ENCODE data around the gene DCPS. TPM values are rescaled to one million over a fixed set of nuclear protein-coding genes. Genes with fewer than 3 reads are reported as not detected.

Gene DCPS
- polyA plus RNA-seq, 1 of the 3 experiments (the other 2 are of a cell fraction), result 48.1 TPM

DNA sequence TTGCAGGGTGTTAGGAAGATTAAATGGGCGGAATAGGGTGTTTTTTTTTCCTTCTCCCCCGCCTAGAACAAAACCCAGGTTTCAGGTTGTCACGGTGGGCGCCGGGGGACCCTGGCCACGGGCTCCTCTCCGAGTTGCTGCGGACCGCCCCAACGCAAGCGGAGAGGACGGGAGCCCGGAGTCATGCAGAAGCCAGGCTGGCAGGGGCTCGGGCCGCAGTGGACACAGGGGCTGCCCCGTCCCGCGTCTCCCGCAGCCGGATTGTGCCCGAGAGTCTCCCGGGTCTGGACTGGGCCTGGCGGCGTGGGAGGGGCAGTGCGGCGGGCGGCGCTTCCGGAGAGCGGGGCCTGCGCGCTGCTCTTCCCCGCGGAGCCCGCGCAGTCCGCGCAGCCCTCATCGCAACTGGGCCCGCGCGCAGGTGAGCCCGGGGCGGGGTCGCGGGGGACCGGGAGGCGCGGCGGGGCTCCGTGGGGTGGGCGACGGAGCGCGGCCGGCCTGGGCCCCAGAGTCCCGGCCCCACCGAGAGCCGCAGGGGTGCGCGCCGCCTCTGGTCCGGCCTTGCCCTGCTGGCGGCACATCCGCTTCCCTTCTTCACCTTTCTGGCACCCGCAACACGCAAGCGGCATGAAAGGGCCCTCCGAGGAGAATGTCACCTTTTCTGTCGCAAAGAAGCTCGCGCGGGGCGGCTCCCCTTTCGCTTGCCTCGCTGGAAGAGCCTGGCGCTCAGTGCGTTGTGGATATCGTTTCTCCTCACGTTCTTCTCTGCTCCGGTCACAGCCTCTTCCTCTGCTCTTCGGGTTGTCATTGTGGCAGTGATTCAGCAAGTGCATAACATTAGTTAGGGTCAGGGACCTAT lies 20.9 kb upstream of the DCPS start, which contains the start of gene TIRAP:
TIRAP (plus strand) TSS at position 358 of the 856 bp plus-strand sequence. CDS start 7,802 bp downstream, outside the sequence.
- peaks cover 32% of the 10 kb centered on the region for H3K79me2 ChIP-seq (ENCODE audit: insufficient read depth)
- peaks cover 17% of the 10 kb centered on the region for H3F3A ChIP-seq (replicated peaks; ENCODE audit: insufficient read depth)
- H3K9ac ChIP-seq, result peak within 1 kb of the TSS; percentile 86
- 0 out of 2 replicates have a peak, but pooled peaks have one; percentile 29 for TF ChIP-seq MAX (IDR thresholded peaks at IDR 0.05; ENCODE audit: low read depth)
- TF ChIP-seq GABPA (IDR thresholded peaks at IDR 0.05; ENCODE audit: low read depth), result peak; percentile 43; the same call in 1 of the 2 replicates
- TF ChIP-seq CHD2 (IDR thresholded peaks at IDR 0.05; ENCODE audit: low read length, partially characterized antibody), result no peak
- TF ChIP-seq NRF1 (IDR thresholded peaks at IDR 0.05; ENCODE audit: low read depth, low read length), result peak; percentile 45; the same call in 1 of the 2 replicates
- TF ChIP-seq MEF2A (IDR thresholded peaks at IDR 0.05; ENCODE audit: borderline replicate concordance, low read depth), result no peak
- no peak for TF ChIP-seq TEAD4 (IDR thresholded peaks at IDR 0.05; ENCODE audit: borderline replicate concordance, insufficient read depth)
- no peak for TF ChIP-seq FOSL2 (IDR thresholded peaks at IDR 0.05; ENCODE audit: borderline replicate concordance, low read depth)
- TF ChIP-seq, protein P1, sequence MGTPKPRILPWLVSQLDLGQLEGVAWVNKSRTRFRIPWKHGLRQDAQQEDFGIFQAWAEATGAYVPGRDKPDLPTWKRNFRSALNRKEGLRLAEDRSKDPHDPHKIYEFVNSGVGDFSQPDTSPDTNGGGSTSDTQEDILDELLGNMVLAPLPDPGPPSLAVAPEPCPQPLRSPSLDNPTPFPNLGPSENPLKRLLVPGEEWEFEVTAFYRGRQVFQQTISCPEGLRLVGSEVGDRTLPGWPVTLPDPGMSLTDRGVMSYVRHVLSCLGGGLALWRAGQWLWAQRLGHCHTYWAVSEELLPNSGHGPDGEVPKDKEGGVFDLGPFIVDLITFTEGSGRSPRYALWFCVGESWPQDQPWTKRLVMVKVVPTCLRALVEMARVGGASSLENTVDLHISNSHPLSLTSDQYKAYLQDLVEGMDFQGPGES (IDR thresholded peaks at IDR 0.05; ENCODE audit: low read depth, low read length), result no peak
- peak; percentile 58 for TF ChIP-seq POLR2AphosphoS5 (IDR thresholded peaks at IDR 0.05; ENCODE audit: low read depth, low read length)
- TF ChIP-seq YY1 (IDR thresholded peaks at IDR 0.05; ENCODE audit: low read depth), result no peak
- TF ChIP-seq MXI1 (IDR thresholded peaks at IDR 0.05; ENCODE audit: low read depth, low read length), result no peak; the same call in 1 of the 2 replicates
- TF ChIP-seq TAF1 (IDR thresholded peaks at IDR 0.05; ENCODE audit: borderline replicate concordance, low read depth, low read length), result peak; percentile 62; the same call in 1 of the 2 replicates
- no peak for TF ChIP-seq ZBTB33 (IDR thresholded peaks at IDR 0.05; ENCODE audit: borderline replicate concordance, low read depth)
- peak within 1 kb of the TSS; percentile 62 to 75 for H3K4me3 ChIP-seq (ENCODE audit: low read depth in 2 of 2, low read length in 1 of 2)
- peaks cover 0 to 1% of the 10 kb centered on the region in 2 experiments for H3K36me3 ChIP-seq (replicated peaks in 1 of 2; ENCODE audit: control insufficient read depth in 1 of 2, insufficient read depth in 2 of 2, low read length in 1 of 2)
- DNase-seq, result peak; percentile 90
- H4K20me1 ChIP-seq (ENCODE audit: insufficient read depth), result peaks cover 6% of the 10 kb centered on the region; the same call in 1 of the 2 replicates
- ChIA-PET POLR2A (interaction anchor here (0.7 to 2.4 kb wide), 6 partner anchors 8 to 21 kb away, joined by 3 to 12 read pairs (median 4); partner anchors contain the start of genes DCPS, FOXRED1 and SRPRA), CTCF (interaction anchor here (0.6 to 1.2 kb wide), 2 partner anchors 28 to 71 kb away, joined by 3 read pairs; no protein-coding TSS in a partner anchor)
- no peaks in the 10 kb centered on the region for H3K9me3 ChIP-seq
- H3K27ac ChIP-seq (ENCODE audit: low read depth in 2 of 2, low read length in 1 of 2), result peak within 1 kb of the TSS; percentile 69 to 82
- no peaks in the 10 kb centered on the region for H3K27me3 ChIP-seq (ENCODE audit: insufficient read depth)
- peak within 1 kb of the TSS; percentile 87 for H2AFZ ChIP-seq (ENCODE audit: low read depth)
- no peaks in the 10 kb centered on the region for H3K9me2 ChIP-seq
- peak within 1 kb of the TSS; percentile 96 for H3K4me2 ChIP-seq
- peaks cover 9 to 13% of the 10 kb centered on the region in 2 experiments; a peak in 1 of 4 replicates for H3K4me1 ChIP-seq (ENCODE audit: control insufficient read depth in 1 of 2, insufficient read depth in 2 of 2, low read depth in 1 of 2, low read length in 1 of 2)
- 3% methylated on average over 14 of the region's 82 CpGs for WGBS (ENCODE audit: low lambda C conversion rate)

Measured in SK-N-SH (cell line).